GM19239 (cell line): ENCODE measurements around the gene ZNF382.

ENCODE experiments used
- DNase-seq: peaks from one replicate; pipeline ENCODE4 v3.0.0; 2011; ENCODE audit warnings: low spot score; ENCODE audit not compliant: insufficient read length
- FAIRE-seq: peaks from 2 replicates; lab custom pipeline; 2011; peaks lifted over from hg19 to GRCh38; lab: Jason Lieb, UNC

The ZNF382 gene

GRCh38 chr19:36672368-36672767, 67.3 kb downstream of the ZNF382 start:
- FAIRE-seq = no peak
- no peak for DNase-seq

GRCh38 chr19:36674201-36674600, 69.1 kb downstream of the ZNF382 start:
- DNase-seq (no peak), FAIRE-seq (no peak)

DNA sequence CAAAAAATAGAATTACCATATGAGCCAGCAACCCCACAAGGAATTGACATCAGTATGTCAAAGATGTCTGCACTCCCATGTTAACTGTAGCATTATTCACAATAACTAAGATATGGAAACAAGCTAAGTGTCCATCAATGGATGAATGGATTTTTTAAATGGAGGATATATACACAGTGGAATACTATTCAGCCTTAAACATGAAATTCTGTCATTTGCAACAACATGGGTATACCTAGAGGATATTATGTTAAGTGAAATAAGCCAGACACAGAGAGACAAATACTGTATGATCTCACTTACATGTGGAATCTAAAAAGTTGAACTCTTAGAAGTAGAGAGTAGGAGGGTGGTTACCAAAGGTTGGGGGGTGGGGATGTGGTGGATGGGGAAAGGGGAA, 74.3 kb downstream of the ZNF382 start:
- no peak for FAIRE-seq
- no peak for DNase-seq
